H9 (cell line): Measurements from ENCODE around the gene FLG2. TPM values are rescaled to one million over a fixed set of nuclear protein-coding genes. Genes with fewer than 3 reads are reported as not detected.

ENCODE experiments used
- DNase-seq: peaks from one replicate; pipeline ENCODE4 v3.0.0-alpha.2; 2017
- H2AFZ ChIP-seq: one replicate; pipeline ENCODE4 v1.6.1; 2013; ENCODE audit warnings: mild to moderate bottlenecking, low read length, control low read depth, moderate library complexity
- H2AK5ac ChIP-seq: 2 replicates; pipeline ENCODE4 v1.6.1; 2013; ENCODE audit warnings: low read length, control low read depth, mixed read lengths; ENCODE audit not compliant: insufficient read length
- H2BK120ac ChIP-seq: one replicate; pipeline ENCODE4 v1.6.1; 2013; ENCODE audit warnings: low read depth, mild to moderate bottlenecking, low read length, control low read depth, inconsistent platforms; ENCODE audit not compliant: poor library complexity, severe bottlenecking
- H2BK12ac ChIP-seq: 2 replicates; pipeline ENCODE4 v1.6.1; 2013; ENCODE audit warnings: low read length, control low read depth, mixed read lengths, low read depth; ENCODE audit not compliant: insufficient read length
- H2BK15ac ChIP-seq: 2 replicates; pipeline ENCODE4 v1.6.1; 2013; ENCODE audit warnings: low read depth, low read length, control low read depth
- H2BK20ac ChIP-seq: one replicate; pipeline ENCODE4 v1.6.1; 2013; ENCODE audit warnings: low read depth, mild to moderate bottlenecking, low read length, control low read depth, inconsistent platforms; ENCODE audit not compliant: poor library complexity, severe bottlenecking
- H2BK5ac ChIP-seq: 2 replicates; pipeline ENCODE4 v1.6.1; 2013; ENCODE audit warnings: low read length, control low read depth, mixed read lengths; ENCODE audit not compliant: insufficient read length
- H3K14ac ChIP-seq: 2 replicates; pipeline ENCODE4 v1.6.1; 2013; ENCODE audit warnings: low read length, control low read depth; ENCODE audit not compliant: insufficient read depth
- H3K18ac ChIP-seq: 2 replicates; pipeline ENCODE4 v1.6.1; 2013; ENCODE audit warnings: low read depth, mild to moderate bottlenecking, mixed read lengths, low read length, control low read depth; ENCODE audit not compliant: insufficient read length
- H3K23ac ChIP-seq: 2 replicates; pipeline ENCODE4 v1.6.1; 2013; ENCODE audit warnings: low read length, control low read depth, mixed read lengths, low read depth; ENCODE audit not compliant: insufficient read length
- H3K23me2 ChIP-seq: 2 replicates; pipeline ENCODE4 v1.6.1; 2013; ENCODE audit warnings: low read depth, mild to moderate bottlenecking, mixed read lengths, low read length, control low read depth; ENCODE audit not compliant: insufficient read length, poor library complexity, severe bottlenecking
- H3K27ac ChIP-seq: 2 replicates; pipeline ENCODE4 v1.5.1; 2013; ENCODE audit warnings: low read length, control low read depth, mixed read lengths, low read depth; ENCODE audit not compliant: insufficient read length
- H3K27me3 ChIP-seq: 2 replicates; pipeline ENCODE4 v1.6.1; 2013; ENCODE audit warnings: low read length, control low read depth, inconsistent platforms; ENCODE audit not compliant: insufficient read depth
- H3K4ac ChIP-seq: 2 replicates; pipeline ENCODE4 v1.6.1; 2013; ENCODE audit warnings: low read depth, mild to moderate bottlenecking, control low read depth, inconsistent platforms, low read length, moderate library complexity
- H3K4me1 ChIP-seq: 2 replicates; pipeline ENCODE4 v1.6.1; 2013; ENCODE audit warnings: low read length, control low read depth, inconsistent platforms; ENCODE audit not compliant: insufficient read depth
- H3K4me2 ChIP-seq: 2 replicates; pipeline ENCODE4 v1.6.1; 2013; ENCODE audit warnings: low read length, control low read depth, mixed read lengths; ENCODE audit not compliant: insufficient read length, insufficient read depth
- H3K56ac ChIP-seq: 2 replicates; pipeline ENCODE4 v1.6.1; 2013; ENCODE audit warnings: low read depth, mild to moderate bottlenecking, mixed read lengths, low read length, control low read depth; ENCODE audit not compliant: insufficient read length
- H3K79me1 ChIP-seq: 2 replicates; pipeline ENCODE4 v1.6.1; 2013; ENCODE audit warnings: low read depth, mild to moderate bottlenecking, moderate library complexity, low read length, control low read depth, inconsistent platforms; ENCODE audit not compliant: insufficient read depth, poor library complexity, severe bottlenecking
- H3K79me2 ChIP-seq: 2 replicates; pipeline ENCODE4 v1.6.1; 2013; ENCODE audit warnings: low read length, control low read depth, inconsistent platforms; ENCODE audit not compliant: insufficient read depth
- H3K9ac ChIP-seq: 2 replicates; pipeline ENCODE4 v1.6.1; 2013; ENCODE audit warnings: low read length, control low read depth, mixed read lengths; ENCODE audit not compliant: insufficient read length; ENCODE audit errors: extremely low read depth
- H3K9me3 ChIP-seq: one replicate; pipeline ENCODE4 v1.6.1; 2013; ENCODE audit warnings: low read depth, low read length, inconsistent platforms; ENCODE audit not compliant: control insufficient read depth
- H3T11ph ChIP-seq: one replicate; pipeline ENCODE4 v1.6.1; 2013; ENCODE audit warnings: mild to moderate bottlenecking, low read length, control low read depth, inconsistent platforms
- H4K20me1 ChIP-seq: one replicate; pipeline ENCODE4 v1.6.1; 2013; ENCODE audit not compliant: control insufficient read depth, insufficient read length, insufficient read depth
- H4K5ac ChIP-seq: 2 replicates; pipeline ENCODE4 v1.6.1; 2013; ENCODE audit warnings: low read depth, mild to moderate bottlenecking, mixed read lengths, low read length, control low read depth; ENCODE audit not compliant: insufficient read length
- H4K8ac ChIP-seq: replicated peaks from 2 replicates; pipeline ENCODE4 v1.6.1; 2013; ENCODE audit warnings: low read length, control low read depth, mixed read lengths, low read depth; ENCODE audit not compliant: insufficient read length
- H4K91ac ChIP-seq: 2 replicates; pipeline ENCODE4 v1.6.1; 2013; ENCODE audit warnings: low read depth, mild to moderate bottlenecking, moderate library complexity, mixed read lengths, low read length, control low read depth; ENCODE audit not compliant: insufficient read length
- H3K27ac Mint-ChIP-seq, 3 experiments: 2 replicates in 2 of 3; 3 replicates in 1 of 3; pipeline ENCODE4 v1.8.0; 2020 to 2021; ENCODE audit warnings: mixed read lengths in 3 of 3, mild to moderate bottlenecking in 1 of 3, moderate library complexity in 1 of 3
- H3K27me3 Mint-ChIP-seq: 2 replicates; pipeline ENCODE4 v1.8.0; 2021; ENCODE audit warnings: low read depth, mild to moderate bottlenecking, moderate library complexity, mixed read lengths
- H3K36me3 Mint-ChIP-seq, 3 experiments: 2 replicates in 2 of 3; 3 replicates in 1 of 3; pipeline ENCODE4 v1.8.0; 2020 to 2021; ENCODE audit warnings: low read depth in 3 of 3, mixed read lengths in 3 of 3; ENCODE audit not compliant: insufficient read depth in 1 of 3
- H3K4me1 Mint-ChIP-seq, 2 experiments: 2 replicates each; pipeline ENCODE4 v1.8.0; 2020; ENCODE audit warnings: mixed read lengths in 2 of 2
- H3K4me3 Mint-ChIP-seq, 2 experiments: 2 replicates in 1 of 2; 3 replicates in 1 of 2; pipeline ENCODE4 v1.8.0; 2020 to 2021; ENCODE audit warnings: mild to moderate bottlenecking in 2 of 2, mixed read lengths in 2 of 2, moderate library complexity in 1 of 2
- H3K9me3 Mint-ChIP-seq, 2 experiments: 2 replicates in 1 of 2; 3 replicates in 1 of 2; pipeline ENCODE4 v1.8.0; 2020; ENCODE audit warnings: mild to moderate bottlenecking in 2 of 2, mixed read lengths in 2 of 2, moderate library complexity in 1 of 2
- CTCF ChIP-seq: fragments of 200-600 bp; sonication (generic); conservative IDR thresholded peaks from 3 replicates; pipeline ENCODE4 v1.8.0; 2021; ENCODE audit warnings: antibody characterized with exemption, mild to moderate bottlenecking
- WGBS: extraction: QIAGEN DNeasy Blood & Tissue Kit; methylation state at CpG from one replicate; pipeline ENCODE4 v1.1.7; 2013; ENCODE audit warnings: missing lambda C conversion rate, low lambda C conversion rate, mixed read lengths; ENCODE audit not compliant: insufficient read length; ENCODE audit errors: extremely low coverage; 5-methylcytosine and 5-hydroxymethylcytosine counted together
- total RNA-seq: library from RNA; stranded (reverse); gene quantifications from 2 replicates; pipeline ENCODE4 v1.2.1, GENCODE V29; 2021

FLG2 gene
- total RNA-seq, 1 experiment from 2014 or later = not detected

- no peak overlapping the region for H2BK12ac ChIP-seq
- no peak overlapping the region for H2AK5ac ChIP-seq
- no peak overlapping the region for H3K27ac ChIP-seq
- H3K27me3 Mint-ChIP-seq = no peaks in the 10 kb centered on the region; the same call in 1 of the 2 replicates
- H3K23ac ChIP-seq = no peak overlapping the region
- H3K9me3 Mint-ChIP-seq = peaks cover 94 to 96% of the 10 kb centered on the region in 2 experiments
- H3K9ac ChIP-seq = no peak overlapping the region
- H2BK15ac ChIP-seq = no peak overlapping the region
- H2BK20ac ChIP-seq = no peak overlapping the region
- no peaks in the 10 kb centered on the region for H4K20me1 ChIP-seq
- no peak overlapping the region for H4K91ac ChIP-seq
- H3K18ac ChIP-seq = no peak overlapping the region
- no peaks in the 10 kb centered on the region for H3K79me1 ChIP-seq
- H3K36me3 Mint-ChIP-seq = peaks cover 0 to 18% (median 4%) of the 10 kb centered on the region in 3 experiments; a peak in 5 of 7 replicates
- H3K4me1 Mint-ChIP-seq = no peaks in the 10 kb centered on the region
- H2AFZ ChIP-seq = no peak overlapping the region
- no peak overlapping the region for H3K4ac ChIP-seq
- no peaks in the 10 kb centered on the region for H3K27me3 ChIP-seq
- no peak for TF ChIP-seq CTCF
- H3K23me2 ChIP-seq = no peaks in the 10 kb centered on the region
- no peak overlapping the region for H2BK5ac ChIP-seq
- H4K8ac ChIP-seq = no peak overlapping the region
- no peak overlapping the region for H3K14ac ChIP-seq
- no peak overlapping the region for H3K4me2 ChIP-seq
- H3K9me3 ChIP-seq = peaks cover 59% of the 10 kb centered on the region
- H3K4me3 Mint-ChIP-seq = no peak overlapping the region
- no peak overlapping the region for H3K56ac ChIP-seq
- H2BK120ac ChIP-seq = no peak overlapping the region
- DNase-seq = no peak
- no CpG with 5 or more reads among the region's 1 CpG for WGBS
- H3T11ph ChIP-seq = no peak overlapping the region
- H4K5ac ChIP-seq = no peak overlapping the region
- no peak overlapping the region for H3K27ac Mint-ChIP-seq
- no peaks in the 10 kb centered on the region for H3K4me1 ChIP-seq
- H3K79me2 ChIP-seq = no peaks in the 10 kb centered on the region
These were observed 7.6 kb upstream of the FLG2 start for GRCh38 chr1:152367436-152367835.
